ENCODE results near the gene PRR13.
A peak's percentile ranks its signal among the peaks of the same experiment; 100 is the strongest.
"Not testable (repeated sequence)": the region's sequence is repeated elsewhere in the genome, so short reads cannot be mapped to it uniquely, and the experiment has no call there.

The PRR13 gene

DNA sequence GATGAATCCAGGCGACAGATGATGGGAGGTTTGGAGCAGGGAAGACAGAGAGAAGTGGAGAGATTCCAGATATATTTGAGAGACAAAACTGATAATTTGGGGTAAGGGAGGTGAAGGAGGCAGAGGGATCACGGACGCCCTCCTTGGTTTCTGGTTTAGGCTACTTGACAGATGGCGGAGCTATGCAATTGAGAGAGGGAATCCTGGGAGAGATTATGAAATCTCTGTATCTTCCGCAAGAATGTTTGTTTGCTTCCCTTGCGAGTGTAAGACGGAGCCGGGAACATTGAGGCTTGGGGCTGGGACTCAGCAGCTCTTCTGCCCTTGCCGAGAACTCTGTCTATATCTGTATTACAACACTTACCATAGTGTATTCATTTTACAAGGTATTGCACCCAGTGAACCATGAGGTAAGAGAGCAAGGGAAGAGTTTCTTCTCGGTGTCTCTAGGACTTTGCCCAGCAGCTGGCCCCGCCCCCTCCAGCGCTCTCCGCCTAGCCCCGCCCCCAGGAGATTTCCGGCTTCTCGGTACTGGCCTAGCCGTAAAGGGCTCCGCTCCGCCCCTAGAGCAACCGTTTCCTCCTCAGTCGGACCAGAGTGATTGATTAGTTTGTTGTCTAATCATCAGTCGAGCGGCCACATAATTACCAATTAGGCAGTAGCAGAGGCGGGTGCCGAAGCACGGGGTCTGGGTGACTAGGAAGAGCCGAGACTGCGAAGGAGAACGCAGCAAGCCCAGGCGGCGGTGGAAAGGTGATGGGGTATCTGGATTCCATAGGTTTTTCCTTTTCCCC is at the start of gene PRR13:
TSS of gene PRR13 (plus strand) at position 695 of the 794 bp plus-strand sequence. CDS start 981 bp downstream, outside the sequence.
- DNase-seq, result peak; percentile 97

DNA sequence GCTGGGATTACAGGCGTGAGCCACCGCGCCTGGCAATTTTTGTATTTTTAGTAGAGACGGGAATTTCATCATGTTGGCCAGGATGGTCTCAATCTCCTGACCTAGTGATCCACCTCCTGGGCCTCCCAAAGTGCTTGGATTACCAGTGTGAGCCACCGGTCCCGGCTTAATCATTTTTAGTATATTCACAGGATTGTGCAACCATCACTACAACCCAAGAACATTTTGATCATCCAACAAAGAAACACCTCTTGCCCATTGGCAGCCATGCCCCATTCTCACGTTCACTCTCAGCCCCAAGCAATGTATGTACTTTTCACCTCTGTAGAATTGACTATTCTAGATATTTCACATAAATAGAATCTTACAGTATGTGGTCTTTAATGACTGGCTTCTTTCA is 41.6 kb upstream of the PRR13 start:
- DNase-seq, result no peak

GRCh38 chr12:53402351-53402750 is 39.2 kb upstream of the PRR13 start:
- not testable (repeated sequence) for DNase-seq

- no peak for DNase-seq
These were observed 38.7 kb upstream of the PRR13 start for GRCh38 chr12:53402871-53403270.

GRCh38 chr12:53410951-53411350 is 30.6 kb upstream of the PRR13 start:
- DNase-seq, result no peak

GRCh38 chr12:53413485-53414204 is 27.9 kb upstream of the PRR13 start:
- no peak for DNase-seq

DNA sequence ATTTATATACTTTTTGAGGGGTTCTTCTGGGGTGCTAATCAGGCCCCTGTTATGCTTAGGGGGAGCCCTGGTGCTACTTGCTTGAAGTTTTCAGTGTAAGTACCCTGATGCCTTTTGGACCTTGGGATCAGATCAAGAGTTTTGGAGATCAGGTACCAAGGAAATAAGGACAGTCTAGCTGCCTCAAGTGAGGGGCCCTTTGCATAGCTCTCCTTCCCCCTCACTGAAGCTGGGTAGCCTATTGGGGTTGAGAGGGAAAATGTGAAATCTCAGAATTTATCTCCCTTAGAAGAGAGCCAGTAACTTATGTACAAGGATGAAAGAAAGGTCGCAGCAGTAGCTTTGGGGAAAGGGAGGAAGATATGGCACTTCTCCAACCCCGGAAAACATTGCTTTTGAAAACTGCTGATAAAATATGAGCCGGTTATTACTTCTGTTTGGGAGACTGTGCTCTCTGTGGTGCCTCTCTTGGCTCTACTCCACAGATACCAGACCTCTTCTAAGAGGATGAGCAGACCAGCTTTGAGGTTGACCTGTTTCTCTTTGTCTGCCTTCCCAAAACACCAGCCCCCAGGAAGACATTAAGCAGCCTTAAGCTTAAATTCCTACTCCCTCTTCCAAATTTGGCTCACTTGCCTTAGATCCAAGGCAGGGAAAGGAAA is 26.6 kb upstream of the PRR13 start:
- no peak for DNase-seq

GRCh38 chr12:53415752-53416389 is 25.7 kb upstream of the PRR13 start:
- DNase-seq, result not testable (repeated sequence)

- not testable (repeated sequence) for DNase-seq
These were observed 24.2 kb upstream of the PRR13 start for GRCh38 chr12:53417291-53417816.

GRCh38 chr12:53418221-53418620 is 23.3 kb upstream of the PRR13 start:
- DNase-seq, result no peak

- no peak for DNase-seq
These were observed 21.8 kb upstream of the PRR13 start for GRCh38 chr12:53419756-53420155.

- not testable (repeated sequence) for DNase-seq
These were observed 19.3 kb upstream of the PRR13 start for GRCh38 chr12:53422247-53422646.

DNA sequence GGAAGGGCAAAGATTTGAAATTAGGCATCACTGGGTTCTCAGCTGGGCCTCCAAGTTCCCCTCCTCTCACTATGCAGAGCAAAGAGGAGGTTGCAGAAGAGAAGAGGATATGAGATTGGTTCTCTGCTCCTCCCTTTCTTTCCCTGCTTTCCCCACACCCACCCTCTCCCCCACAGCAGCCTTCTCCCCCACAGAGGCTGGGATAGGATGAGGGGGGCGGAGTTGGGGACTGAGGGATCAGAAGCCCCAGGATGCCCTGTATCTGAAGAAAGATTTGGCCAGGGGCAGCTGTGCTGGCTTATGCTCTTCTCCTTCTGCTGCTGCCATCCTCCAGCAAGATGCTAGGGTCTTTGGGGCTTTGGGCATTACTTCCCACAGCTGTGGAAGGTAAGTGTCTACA is 17.9 kb upstream of the PRR13 start, which contains the start of gene AMHR2:
TSS of gene AMHR2 (plus strand) at position 259 of the 400 bp plus-strand sequence. CDS start at position 339, 80 bp downstream.
- DNase-seq, result no peak

DNA sequence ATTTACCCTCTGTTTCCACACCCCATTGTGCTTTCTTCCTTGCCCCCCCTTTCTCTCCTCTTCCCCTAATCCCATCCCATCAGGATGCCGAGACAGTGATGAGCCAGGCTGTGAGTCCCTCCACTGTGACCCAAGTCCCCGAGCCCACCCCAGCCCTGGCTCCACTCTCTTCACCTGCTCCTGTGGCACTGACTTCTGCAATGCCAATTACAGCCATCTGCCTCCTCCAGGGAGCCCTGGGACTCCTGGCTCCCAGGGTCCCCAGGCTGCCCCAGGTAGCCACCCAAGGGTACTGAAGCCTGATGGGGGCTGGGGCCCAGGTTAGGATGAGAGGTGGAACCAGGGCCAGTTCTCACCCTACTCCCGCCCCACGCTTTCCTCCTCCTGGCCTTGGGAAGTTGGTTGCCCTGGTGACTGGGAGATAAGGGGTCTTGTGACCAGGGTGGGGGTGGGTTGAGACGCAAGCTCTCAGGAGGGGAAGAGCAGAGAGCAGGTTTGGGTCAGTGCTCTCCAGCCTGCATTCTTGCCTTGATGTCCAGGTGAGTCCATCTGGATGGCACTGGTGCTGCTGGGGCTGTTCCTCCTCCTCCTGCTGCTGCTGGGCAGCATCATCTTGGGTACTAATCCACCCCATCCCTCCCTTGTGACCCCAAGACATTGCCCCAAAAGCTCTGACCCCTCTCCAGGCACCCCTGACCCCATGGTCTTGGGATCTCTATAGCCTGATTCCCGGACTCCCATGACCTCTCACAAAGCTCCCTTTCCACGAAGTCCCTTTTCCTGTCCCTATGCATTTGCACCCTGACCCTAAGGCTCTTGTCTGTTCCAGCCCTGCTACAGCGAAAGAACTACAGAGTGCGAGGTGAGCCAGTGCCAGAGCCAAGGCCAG is 16.7 kb upstream of the PRR13 start:
- no peak for DNase-seq

GRCh38 chr12:53425515-53426150 is 15.9 kb upstream of the PRR13 start:
- no peak for DNase-seq

GRCh38 chr12:53427905-53428594 is 13.5 kb upstream of the PRR13 start:
- DNase-seq, result no peak

- no peak for DNase-seq
These were observed 12.8 kb upstream of the PRR13 start for GRCh38 chr12:53428741-53429140.

DNA sequence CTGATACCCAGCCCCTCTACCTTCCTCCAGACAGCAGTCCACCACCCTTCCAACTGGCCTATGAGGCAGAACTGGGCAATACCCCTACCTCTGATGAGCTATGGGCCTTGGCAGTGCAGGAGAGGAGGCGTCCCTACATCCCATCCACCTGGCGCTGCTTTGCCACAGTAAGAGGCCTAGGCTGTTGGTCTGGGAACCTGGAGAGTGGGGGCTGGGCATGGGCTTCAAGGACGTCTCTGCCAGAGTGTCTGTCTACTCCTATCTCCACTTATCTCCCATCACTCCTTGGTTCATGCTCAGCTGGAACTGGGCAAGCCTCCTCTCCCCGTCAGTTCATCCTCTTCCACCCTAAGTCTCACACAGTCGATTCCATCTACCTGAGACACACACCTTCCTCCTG is 11.4 kb upstream of the PRR13 start:
- DNase-seq, result no peak

DNA sequence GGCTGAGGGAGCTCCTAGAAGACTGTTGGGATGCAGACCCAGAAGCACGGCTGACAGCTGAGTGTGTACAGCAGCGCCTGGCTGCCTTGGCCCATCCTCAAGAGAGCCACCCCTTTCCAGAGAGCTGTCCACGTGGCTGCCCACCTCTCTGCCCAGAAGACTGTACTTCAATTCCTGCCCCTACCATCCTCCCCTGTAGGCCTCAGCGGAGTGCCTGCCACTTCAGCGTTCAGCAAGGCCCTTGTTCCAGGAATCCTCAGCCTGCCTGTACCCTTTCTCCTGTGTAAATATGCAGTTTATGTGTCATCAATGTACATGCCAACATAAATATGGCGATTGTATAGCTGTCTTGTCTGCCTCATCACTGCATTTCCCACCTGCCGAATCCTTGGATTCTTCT is 10.3 kb upstream of the PRR13 start:
- DNase-seq, result no peak

- not testable (repeated sequence) for DNase-seq
These were observed 6.2 kb upstream of the PRR13 start for GRCh38 chr12:53435326-53435725.

DNA sequence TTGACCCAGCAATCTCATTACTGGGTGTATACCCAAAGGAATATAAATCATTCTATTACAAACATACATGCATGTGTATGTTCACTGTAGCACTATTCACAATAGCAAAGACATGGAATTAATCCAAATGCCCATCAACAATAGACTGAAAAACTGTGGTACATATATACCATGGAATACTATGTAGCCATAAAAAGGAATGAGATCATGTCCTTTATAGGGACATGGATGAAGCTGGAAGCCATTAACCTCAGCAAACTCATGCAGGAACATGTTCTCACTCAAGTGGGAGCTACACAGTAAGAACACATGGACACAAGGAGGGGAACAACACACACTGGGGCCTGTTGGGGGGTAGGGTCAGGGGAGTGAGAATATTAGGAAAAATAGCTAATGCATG is 2.0 kb upstream of the PRR13 start:
- not testable (repeated sequence) for DNase-seq
